D721Med (cell line): ENCODE measurements around the gene HIVEP2.

Experiments
- DNase-seq: peaks from one replicate; pipeline ENCODE4 v3.0.0; 2011; ENCODE audit warnings: low spot score; ENCODE audit not compliant: insufficient read length
- FAIRE-seq: peaks from 2 replicates; lab custom pipeline; 2011; peaks lifted over from hg19 to GRCh38; lab: Jason Lieb, UNC
- CTCF ChIP-seq: IDR thresholded peaks from 2 replicates; pipeline ENCODE4 v1.5.1; 2012; ENCODE audit warnings: mild to moderate bottlenecking, control low read depth; ENCODE audit not compliant: insufficient read depth; ENCODE audit errors: missing control alignments

HIVEP2 gene

GRCh38 chr6:142902636-142903053 is 42.3 kb downstream of the HIVEP2 start:
- DNase-seq, result no peak

GRCh38 chr6:142901611-142902010 is 43.4 kb downstream of the HIVEP2 start:
- TF ChIP-seq CTCF, result no peak
- no peak for DNase-seq
- FAIRE-seq, result no peak

More at GRCh38 chr6:142902636-142903053, 42.3 kb downstream of the HIVEP2 start:
- no peak for FAIRE-seq
- TF ChIP-seq CTCF, result no peak

- TF ChIP-seq CTCF, result no peak
- FAIRE-seq, result no peak
- no peak for DNase-seq
These were observed 44.6 kb downstream of the HIVEP2 start for GRCh38 chr6:142900227-142900971.

GRCh38 chr6:142898927-142899895 is 45.8 kb downstream of the HIVEP2 start:
- DNase-seq (no peak), FAIRE-seq (no peak)
- TF ChIP-seq CTCF, result no peak

GRCh38 chr6:142897659-142898058 is 47.3 kb downstream of the HIVEP2 start:
- FAIRE-seq (no peak), DNase-seq (no peak)
- TF ChIP-seq CTCF, result no peak

GRCh38 chr6:142896732-142897131 is 48.2 kb downstream of the HIVEP2 start:
- no peak for TF ChIP-seq CTCF
- FAIRE-seq (no peak), DNase-seq (no peak)
